Left ventricle myocardium inferior (tissue), 1 donor: ENCODE results near the gene PIGO. TPM values are rescaled to one million over a fixed set of nuclear protein-coding genes. Genes with fewer than 3 reads are reported as not detected.

ENCODE experiments used
- DNase-seq: peaks from one replicate; pipeline ENCODE4 v3.0.0-alpha.2; 2020
- H3K27ac ChIP-seq: fragments of 200-600 bp; replicated peaks from 2 replicates; pipeline ENCODE4 v1.8.0; 2021
- H3K27me3 ChIP-seq: fragments of 200-600 bp; 2 replicates; pipeline ENCODE4 v1.8.0; 2021; ENCODE audit warnings: low read depth
- H3K36me3 ChIP-seq: fragments of 200-600 bp; 2 replicates; pipeline ENCODE4 v1.8.0; 2021
- H3K4me1 ChIP-seq: fragments of 200-600 bp; 2 replicates; pipeline ENCODE4 v1.8.0; 2021
- H3K4me3 ChIP-seq: fragments of 200-600 bp; 2 replicates; pipeline ENCODE4 v1.8.0; 2021; ENCODE audit warnings: mild to moderate bottlenecking, moderate library complexity
- H3K9me3 ChIP-seq: fragments of 200-600 bp; replicated peaks from 2 replicates; pipeline ENCODE4 v1.8.0; 2021
- intact Hi-C: fragments of 100-400 bp; cut with micrococcal nuclease; formaldehyde crosslinking; loops from one replicate; pipeline ENCODE4 v1.11.0; 2022
- total RNA-seq: library from RNA; stranded (reverse); fragmentation: NEBNext Ultra II Directional; extraction: Animal tissue kit (Norgen Biotek cat#: 25700); gene quantifications from one replicate; pipeline ENCODE4 v1.2.1, GENCODE V29; 2021
- TF ChIP-seq, protein P1 (sequence below): fragments of 200-600 bp; IDR thresholded peaks from 2 replicates; pipeline ENCODE4 v1.8.0; 2021; ENCODE audit warnings: antibody characterized with exemption, mild to moderate bottlenecking, borderline replicate concordance
- donor health status: DM: no; HTN: yes; CAD: no; lungs with severe emphysema.

PIGO gene
- total RNA-seq, 1 donor from 2014 or later, result 9.4 TPM

DNA sequence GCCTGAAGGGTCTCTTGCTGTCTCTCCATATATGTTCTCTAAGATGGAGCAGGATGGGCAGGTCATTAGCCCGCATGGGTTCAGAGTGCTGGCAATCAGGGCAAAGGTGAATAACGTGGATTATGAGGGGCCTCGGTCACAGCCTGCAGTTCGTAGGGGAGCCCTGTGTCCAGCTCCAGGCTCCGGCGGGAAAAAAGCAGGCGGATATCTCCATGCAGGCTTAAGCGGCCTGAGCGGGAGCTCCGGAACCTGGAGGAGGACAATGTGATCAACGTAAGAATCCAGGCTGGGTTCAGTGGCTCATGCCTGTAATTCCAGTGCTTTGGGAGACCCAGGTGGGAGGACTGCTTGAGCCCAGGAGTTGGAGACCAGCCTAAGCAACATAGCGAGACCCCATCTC is 8.7 kb upstream of the PIGO start:
- intact Hi-C loops, result no loop called here
- H3K9me3 ChIP-seq, result no peaks in the 10 kb centered on the region

DNA sequence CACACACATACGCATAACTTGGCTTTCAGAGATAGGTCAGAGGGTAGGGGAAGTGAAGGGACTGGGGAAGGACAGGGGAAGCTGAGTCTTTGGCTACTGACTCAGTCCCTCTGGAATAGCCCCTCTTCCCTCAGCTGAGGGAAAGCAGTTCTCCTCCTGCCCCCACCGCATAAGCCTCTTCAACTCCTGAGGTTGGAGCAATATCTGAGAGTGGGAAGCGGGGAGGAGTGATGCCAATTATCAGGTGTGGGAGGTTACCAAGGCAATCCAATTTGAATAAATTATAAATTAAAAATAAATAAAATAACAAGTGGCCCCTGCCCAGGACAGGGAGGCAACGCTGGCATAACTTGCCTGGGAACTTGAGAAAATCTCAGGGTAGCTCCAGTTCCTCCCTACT is 8.2 kb upstream of the PIGO start:
- Histone ChIP-seq H3K9me3 (no peaks in the 10 kb centered on the region), H3K27me3 (no peaks in the 10 kb centered on the region), H3K4me1 (peaks cover 39% of the 10 kb centered on the region), H3K27ac (no peak overlapping the region), H3K36me3 (peaks cover 68% of the 10 kb centered on the region), H3K4me3 (no peak overlapping the region)
- DNase-seq, result no peak
- intact Hi-C loops, result no loop called here
- TF ChIP-seq, protein P1, sequence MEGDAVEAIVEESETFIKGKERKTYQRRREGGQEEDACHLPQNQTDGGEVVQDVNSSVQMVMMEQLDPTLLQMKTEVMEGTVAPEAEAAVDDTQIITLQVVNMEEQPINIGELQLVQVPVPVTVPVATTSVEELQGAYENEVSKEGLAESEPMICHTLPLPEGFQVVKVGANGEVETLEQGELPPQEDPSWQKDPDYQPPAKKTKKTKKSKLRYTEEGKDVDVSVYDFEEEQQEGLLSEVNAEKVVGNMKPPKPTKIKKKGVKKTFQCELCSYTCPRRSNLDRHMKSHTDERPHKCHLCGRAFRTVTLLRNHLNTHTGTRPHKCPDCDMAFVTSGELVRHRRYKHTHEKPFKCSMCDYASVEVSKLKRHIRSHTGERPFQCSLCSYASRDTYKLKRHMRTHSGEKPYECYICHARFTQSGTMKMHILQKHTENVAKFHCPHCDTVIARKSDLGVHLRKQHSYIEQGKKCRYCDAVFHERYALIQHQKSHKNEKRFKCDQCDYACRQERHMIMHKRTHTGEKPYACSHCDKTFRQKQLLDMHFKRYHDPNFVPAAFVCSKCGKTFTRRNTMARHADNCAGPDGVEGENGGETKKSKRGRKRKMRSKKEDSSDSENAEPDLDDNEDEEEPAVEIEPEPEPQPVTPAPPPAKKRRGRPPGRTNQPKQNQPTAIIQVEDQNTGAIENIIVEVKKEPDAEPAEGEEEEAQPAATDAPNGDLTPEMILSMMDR, result no peak

More for the DNA sequence above, 8.7 kb upstream of the PIGO start:
- Histone ChIP-seq H3K4me1 (peaks cover 45% of the 10 kb centered on the region), H3K27ac (no peak overlapping the region), H3K4me3 (no peak overlapping the region), H3K27me3 (no peaks in the 10 kb centered on the region), H3K36me3 (peaks cover 62% of the 10 kb centered on the region)
- no peak for DNase-seq
- TF ChIP-seq, protein P1, result no peak

DNA sequence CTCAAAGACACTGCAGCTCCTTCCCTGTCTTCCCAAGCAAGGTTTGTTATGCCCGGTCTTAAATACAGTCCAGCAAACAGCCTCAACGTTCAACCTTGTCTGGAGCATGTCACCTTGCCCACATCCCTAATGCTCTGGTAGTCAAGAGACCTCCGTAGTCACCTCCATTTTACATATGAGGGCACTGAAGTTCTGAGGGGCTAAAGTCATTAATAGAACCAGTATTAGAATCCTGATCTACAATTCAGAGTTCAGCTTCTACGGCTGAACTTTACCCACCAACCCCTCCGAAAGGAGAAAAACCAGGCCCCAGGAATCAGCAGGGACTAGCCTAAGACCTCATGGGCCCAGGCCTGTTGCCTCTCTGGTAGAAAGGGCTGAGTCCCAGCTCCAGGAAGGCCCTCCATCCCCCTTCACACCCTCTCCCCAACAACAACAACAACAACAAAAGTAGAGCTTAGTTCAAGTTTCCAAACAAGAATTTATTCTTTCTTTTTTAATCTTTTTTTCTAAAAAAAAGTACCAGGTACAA is 7.3 kb upstream of the PIGO start:
- H3K4me3 ChIP-seq, result peak overlapping the region; percentile 84
- peaks cover 36% of the 10 kb centered on the region for H3K4me1 ChIP-seq
- no peak for DNase-seq
- peaks cover 71% of the 10 kb centered on the region for H3K36me3 ChIP-seq
- no peaks in the 10 kb centered on the region for H3K9me3 ChIP-seq
- no peaks in the 10 kb centered on the region for H3K27me3 ChIP-seq
- peak overlapping the region; percentile 94 for H3K27ac ChIP-seq
- TF ChIP-seq, protein P1, result no peak
- intact Hi-C loops, result no loop called here

DNA sequence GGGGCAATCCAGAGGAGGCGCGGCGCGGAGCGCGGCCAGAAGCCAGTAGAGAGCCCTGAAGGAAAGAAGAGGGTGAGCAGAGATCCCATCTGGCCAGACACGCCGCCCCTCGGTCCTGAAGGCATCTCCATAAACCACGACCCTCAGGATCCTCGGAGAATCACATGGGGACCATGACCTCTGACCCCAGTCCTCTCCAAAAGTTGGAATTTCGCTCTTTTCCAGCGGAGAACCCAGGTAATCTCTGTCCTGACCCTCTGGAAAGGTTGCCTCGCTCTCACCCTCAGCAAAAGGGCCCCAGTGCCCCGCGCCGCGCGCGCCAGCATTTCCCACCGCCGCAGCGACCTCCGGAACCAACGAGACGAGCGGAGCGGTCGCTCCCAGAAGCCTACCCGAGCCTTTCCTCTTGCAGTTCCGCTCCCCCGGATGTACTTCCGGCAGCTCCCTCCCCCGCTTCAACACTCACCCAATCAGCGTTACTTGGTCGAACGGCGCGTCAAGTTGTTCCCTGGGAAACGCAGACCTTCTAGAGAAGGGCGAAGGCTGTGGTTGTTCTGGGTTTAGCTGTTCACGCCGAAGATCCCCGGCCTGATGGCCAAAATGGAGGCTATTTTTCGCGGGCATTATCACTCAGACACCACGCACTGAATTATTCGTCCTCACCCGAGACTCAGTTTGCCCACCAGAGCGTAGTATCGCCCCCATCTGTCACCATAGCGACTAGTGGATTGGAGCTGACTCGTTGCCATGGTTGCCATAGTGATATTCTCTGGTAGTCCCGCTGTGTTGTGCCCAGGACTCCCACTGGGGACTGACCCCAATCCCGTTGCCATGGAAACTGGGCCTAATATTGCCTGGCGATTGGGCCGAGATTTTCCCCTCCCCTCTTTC is 6.6 kb upstream of the PIGO start, which contains the start of gene STOML2:
Gene STOML2, minus strand, starts transcription at position 363 of the 891 bp plus-strand sequence. Its CDS starts 37 bp downstream, at position 326.
- Histone ChIP-seq H3K4me1 (peaks cover 36% of the 10 kb centered on the region), H3K36me3 (peaks cover 64% of the 10 kb centered on the region), H3K27ac (peak within 1 kb of the TSS; percentile 94), H3K4me3 (peak within 1 kb of the TSS; percentile 84), H3K9me3 (no peaks in the 10 kb centered on the region), H3K27me3 (no peaks in the 10 kb centered on the region)
- TF ChIP-seq, protein P1, result no peak
- peak; percentile 94 for DNase-seq
- intact Hi-C loops, result no loop called here

DNA sequence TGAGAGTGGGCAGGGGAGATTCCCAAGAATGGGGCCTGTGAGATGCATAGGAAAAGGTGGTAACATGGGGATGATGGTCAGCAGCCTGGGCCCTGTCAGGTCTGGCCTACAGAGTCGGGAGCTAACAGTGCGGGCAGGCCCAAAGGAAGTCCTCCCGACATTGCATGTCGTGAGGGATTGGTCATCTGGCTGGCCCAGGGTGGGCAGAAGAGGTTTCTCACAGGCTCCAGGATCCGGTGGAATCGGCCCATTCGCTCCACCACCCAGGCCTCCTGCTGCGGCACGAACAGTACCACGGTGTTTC is 6.0 kb upstream of the PIGO start:
- no peak for DNase-seq
- intact Hi-C loops, result no loop called here

More for the DNA sequence above, 6.0 kb upstream of the PIGO start:
- no peaks in the 10 kb centered on the region for H3K27me3 ChIP-seq
- H3K27ac ChIP-seq, result peak overlapping the region; percentile 94
- H3K4me3 ChIP-seq, result peak overlapping the region; percentile 84
- H3K4me1 ChIP-seq, result peaks cover 36% of the 10 kb centered on the region
- TF ChIP-seq, protein P1, result no peak
- H3K9me3 ChIP-seq, result no peaks in the 10 kb centered on the region
- H3K36me3 ChIP-seq, result peaks cover 58% of the 10 kb centered on the region
